GM19468 (cell line): ENCODE data around the gene PRR16.

Source experiments
- ATAC-seq: cut with Tn5 transposase; IDR thresholded peaks from one replicate; pipeline ENCODE4 v1.9.1; 2021; ENCODE audit warnings: mild to moderate bottlenecking, moderate library complexity, moderate number of reproducible peaks; ENCODE audit not compliant: unreplicated experiment; ENCODE audit errors: extremely low read depth

PRR16 gene

GRCh38 chr5:120461251-120461650, 2.8 kb upstream of the PRR16 start:
- no peak for ATAC-seq

- ATAC-seq, result no peak
These were observed 957 bp upstream of the PRR16 start for GRCh38 chr5:120463006-120463680.

- no peak for ATAC-seq
These were observed 731 bp downstream of the PRR16 start for GRCh38 chr5:120464627-120465435.

DNA sequence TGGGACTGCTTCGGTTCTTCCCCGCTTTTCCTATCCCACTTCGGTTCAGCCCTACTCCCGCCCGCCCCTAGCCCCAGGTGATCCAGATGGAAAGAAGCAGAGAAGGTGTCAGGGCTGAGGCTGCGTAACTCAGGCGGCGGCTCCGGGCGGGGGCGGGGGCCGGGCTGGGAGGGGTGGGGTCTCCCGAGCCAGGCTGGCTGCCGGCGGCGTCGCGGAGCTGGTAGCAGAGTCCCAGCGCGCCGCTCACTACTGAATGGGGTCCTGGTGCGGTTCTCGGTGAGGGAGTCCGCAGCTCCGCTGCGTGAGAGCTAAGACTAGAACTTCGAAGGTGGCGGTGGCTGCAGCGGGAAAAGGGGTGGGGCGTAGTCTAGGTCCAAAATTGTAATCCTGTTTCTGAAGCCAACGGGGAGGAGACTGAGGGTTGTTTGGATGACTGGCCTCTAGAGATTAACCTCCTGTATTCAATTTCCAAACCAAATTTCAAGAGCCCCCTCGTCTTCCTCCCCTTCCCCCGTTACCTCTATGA, 1.4 kb downstream of the PRR16 start:
- ATAC-seq, result no peak

- no peak for ATAC-seq
These were observed 2.4 kb downstream of the PRR16 start for GRCh38 chr5:120466341-120467006.

GRCh38 chr5:120471971-120472370, 7.9 kb downstream of the PRR16 start:
- no peak for ATAC-seq

- no peak for ATAC-seq
These were observed 8.8 kb downstream of the PRR16 start for GRCh38 chr5:120472911-120473310.

- no peak for ATAC-seq
These were observed 9.2 kb downstream of the PRR16 start for GRCh38 chr5:120473332-120473731.

- ATAC-seq, result no peak
These were observed 12.0 kb downstream of the PRR16 start for GRCh38 chr5:120476063-120476462.

- ATAC-seq, result no peak
These were observed 15.0 kb downstream of the PRR16 start for GRCh38 chr5:120479066-120479465.

DNA sequence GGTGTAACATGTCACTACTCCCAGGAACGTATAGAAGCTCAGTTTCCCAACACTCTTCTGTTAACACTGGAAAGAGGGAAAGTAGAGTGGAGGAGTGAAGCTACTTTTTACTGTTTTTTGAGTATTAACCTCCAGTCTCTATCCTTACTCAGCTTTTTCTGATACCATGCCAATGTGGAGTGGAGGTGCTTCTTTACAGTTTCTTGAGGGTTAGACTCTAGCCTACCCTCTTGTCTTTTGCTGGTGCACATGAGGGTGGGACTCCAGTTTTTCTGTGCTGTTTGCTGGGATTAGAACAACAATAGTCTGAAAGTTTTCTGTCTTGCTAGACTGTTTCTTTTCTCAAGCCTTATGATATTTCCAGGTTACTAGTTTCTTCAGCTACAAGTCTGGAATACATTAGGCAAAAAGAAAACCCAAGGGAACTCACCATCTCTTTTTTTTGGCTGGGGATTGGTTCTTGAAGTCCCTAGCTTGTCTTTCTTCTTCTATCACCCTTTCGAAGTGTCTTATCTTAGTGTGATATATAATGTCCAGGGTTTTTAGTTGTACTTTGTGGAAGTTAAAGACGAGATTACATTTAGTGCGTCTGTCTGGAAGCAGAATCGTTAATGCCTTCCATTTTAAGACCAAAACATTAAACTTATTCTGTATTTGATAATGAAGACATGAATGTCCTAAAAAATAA, 35.9 kb downstream of the PRR16 start:
- no peak for ATAC-seq

- no peak for ATAC-seq
These were observed 38.4 kb downstream of the PRR16 start for GRCh38 chr5:120502531-120502930.

DNA sequence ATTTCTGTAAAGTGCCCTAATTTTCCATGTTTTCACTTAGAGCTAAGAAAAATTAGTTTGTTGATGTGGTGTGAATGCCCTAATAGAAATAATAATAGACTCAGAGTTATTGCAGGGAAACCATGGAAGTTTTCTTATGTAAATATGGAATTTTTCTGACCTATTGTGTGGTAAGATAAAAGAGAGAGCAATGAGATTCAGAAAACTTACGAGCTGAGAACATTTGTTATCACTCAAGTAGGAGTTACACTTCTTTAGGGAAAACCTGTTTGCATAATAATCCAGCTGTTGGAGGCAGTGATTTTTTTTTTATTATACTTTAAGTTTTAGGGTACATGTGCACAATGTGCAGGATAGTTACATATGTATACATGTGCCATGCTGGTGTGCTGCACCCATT, 39.2 kb downstream of the PRR16 start:
- no peak for ATAC-seq

- ATAC-seq, result no peak
These were observed 40.0 kb downstream of the PRR16 start for GRCh38 chr5:120504057-120504456.

- no peak for ATAC-seq
These were observed 43.1 kb downstream of the PRR16 start for GRCh38 chr5:120507197-120507596.

DNA sequence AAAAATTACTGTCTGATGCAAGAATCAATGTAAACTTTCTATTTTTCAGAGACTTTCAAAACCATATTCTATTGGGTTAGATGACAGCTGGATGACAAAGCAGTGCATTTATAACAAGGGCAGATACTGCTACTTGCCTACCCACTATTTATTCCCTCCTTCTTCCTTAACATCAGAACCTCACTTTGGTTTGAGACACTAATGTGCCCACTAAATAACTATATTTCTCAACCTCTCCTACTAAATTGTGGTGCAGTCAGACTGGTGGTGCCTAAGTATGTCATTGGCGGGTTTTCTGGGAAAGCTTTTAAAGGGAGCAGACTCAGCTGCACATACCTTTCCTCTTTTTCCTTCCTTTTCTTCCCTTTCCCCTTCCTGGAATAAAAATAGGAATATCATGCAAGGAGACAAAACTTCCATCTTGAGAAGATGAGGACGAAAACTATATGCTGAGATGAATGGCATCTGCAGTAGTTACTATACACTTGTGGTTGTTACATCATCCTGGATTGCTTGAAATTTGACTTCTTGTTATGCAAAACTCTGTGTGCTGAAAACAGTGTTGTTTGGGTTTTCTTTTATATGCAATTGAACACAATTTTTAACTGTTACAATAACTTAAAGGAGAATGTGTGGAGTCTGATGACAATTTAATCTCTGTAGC, 43.8 kb downstream of the PRR16 start:
- no peak for ATAC-seq

DNA sequence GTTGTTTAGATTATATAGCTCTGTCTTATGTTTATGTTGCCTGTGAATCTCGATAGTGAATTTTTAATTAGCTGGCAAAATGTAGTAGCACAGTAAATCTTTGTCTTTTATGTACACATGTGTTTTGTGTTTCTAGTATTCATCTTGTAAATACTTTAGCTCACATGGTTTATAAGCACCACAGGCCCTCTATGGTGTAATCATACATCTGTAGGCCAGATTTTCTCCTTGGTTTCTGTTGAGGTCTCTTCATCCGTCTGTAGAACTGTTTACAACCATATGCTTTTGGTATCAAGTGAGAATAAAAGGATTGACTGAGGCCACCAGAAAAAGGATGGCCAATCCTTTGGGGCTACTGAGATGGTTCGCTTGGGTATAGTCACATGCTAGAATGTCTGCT, 45.0 kb downstream of the PRR16 start:
- no peak for ATAC-seq

DNA sequence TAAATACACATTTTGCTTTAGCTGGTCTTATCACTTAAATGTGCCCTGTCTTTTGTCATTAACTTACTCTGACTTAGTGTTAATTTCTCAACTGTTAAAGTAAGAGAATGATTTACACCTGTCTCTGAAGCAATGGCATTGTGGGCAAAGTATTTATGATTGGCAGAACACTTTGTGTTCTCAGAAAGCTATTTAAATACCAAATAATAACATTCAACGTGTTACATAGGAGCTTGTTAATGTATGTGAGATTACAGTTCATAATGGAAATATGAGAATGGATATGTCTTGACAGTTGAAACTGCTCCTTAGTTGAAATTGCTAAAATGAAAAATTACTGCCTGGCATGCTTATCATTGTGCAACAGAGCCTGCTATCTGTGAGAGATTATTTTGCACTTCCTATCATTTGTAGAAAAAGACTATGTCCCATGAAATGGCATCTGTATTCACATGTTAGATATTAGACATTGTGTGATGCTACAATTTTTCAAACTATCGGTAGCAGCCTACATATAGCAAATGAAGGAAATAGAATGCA, 46.1 kb downstream of the PRR16 start:
- no peak for ATAC-seq

GRCh38 chr5:120510994-120511686, 47.0 kb downstream of the PRR16 start:
- no peak for ATAC-seq
